A172 (cell line): ENCODE measurements around the gene GSDME. TPM values are rescaled to one million over a fixed set of nuclear protein-coding genes. Genes with fewer than 3 reads are reported as not detected.
"Not testable (repeated sequence)": the region's sequence is repeated elsewhere in the genome, so short reads cannot be mapped to it uniquely, and the experiment has no call there.

Experiments used
- DNase-seq: peaks from one replicate; pipeline ENCODE4 v3.0.0-alpha.2; 2015; ENCODE audit warnings: low spot score
- total RNA-seq: library from RNA; depleted of rRNA; stranded (reverse); fragments of >200 nt; shearing (Covaris generic); gene quantifications from 2 replicates; pipeline ENCODE4 v1.2.3, GENCODE V29; 2014

The GSDME gene
- total RNA-seq, 1 experiment from 2014 or later: 43.0 TPM

- DNase-seq: peak; percentile 96
These were observed 15.4 kb downstream of the GSDME start for GRCh38 chr7:24741679-24742505.

GRCh38 chr7:24740871-24741270, 16.4 kb downstream of the GSDME start:
- no peak for DNase-seq

GRCh38 chr7:24739306-24739705, 18.0 kb downstream of the GSDME start:
- DNase-seq: no peak

GRCh38 chr7:24738577-24738976, 18.7 kb downstream of the GSDME start:
- no peak for DNase-seq

- DNase-seq: no peak
These were observed 20.0 kb downstream of the GSDME start for GRCh38 chr7:24737281-24737680.

DNA sequence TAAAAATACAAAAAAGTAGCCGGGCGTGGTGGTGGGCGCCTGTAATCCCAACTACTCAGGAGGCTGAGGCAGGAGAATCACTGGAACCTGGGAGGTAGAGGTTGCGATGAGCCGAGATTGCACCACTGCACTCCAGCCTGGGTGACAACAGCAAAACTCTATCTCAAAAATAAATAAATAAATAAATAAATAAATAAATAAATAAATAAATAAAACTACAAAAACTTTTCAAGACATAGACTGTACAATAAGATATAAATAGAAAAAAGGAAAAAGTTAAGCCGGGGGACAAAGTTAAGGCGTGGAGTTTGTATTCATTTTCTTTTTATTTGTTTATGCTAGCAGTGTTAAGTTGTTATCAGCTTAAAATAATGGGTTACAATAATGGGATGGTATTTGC, 21.7 kb downstream of the GSDME start:
- not testable (repeated sequence) for DNase-seq

DNA sequence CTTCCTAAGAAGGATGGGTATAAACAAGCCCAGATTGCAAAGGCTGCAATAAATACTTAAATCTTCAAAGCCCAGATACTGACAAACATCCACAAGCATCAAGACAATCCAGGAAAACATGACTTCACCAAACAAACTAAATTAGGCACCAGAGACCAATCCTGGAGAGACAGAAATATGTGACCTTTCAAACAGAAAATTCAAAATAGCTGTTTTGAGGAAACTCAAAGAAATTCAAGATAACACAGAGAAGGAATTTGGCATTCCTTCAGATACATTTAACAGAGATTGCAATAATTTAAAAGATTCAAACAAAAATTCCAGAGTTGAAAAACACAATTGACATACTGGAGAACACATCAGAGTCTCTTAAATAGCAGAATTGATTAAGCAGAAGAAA, 23.0 kb downstream of the GSDME start:
- no peak for DNase-seq

DNA sequence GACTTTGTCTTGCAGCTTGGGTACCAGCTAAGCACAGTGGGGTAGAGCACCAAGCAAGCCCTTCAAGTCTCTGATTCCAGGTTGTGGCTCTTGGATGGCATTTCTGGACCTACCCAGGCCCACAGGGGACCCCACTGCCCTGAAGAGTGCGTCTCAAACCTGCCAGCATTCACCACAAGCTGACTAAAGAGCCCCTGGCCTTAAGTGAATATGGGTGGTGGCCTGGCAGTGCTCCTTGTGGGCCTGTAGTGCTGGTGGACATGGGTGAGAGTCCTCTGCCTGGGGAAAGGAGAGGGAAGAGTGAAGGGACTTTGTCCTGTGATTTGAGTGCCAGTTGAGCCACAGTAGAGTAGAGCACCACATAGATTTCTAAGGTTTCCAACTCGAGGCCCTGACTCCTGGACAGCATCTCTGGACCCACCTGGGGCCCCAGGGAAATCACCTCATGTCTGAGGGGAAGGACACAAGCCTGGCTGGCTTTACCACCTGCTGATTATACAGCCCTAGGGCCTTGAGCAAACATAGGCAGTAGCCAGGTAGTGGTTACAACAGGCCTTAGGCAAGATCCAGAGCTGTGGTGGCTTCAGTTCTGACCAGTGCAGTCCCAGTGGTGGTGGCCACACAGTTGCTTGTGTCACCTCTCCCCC, 23.7 kb downstream of the GSDME start:
- no peak for DNase-seq

DNA sequence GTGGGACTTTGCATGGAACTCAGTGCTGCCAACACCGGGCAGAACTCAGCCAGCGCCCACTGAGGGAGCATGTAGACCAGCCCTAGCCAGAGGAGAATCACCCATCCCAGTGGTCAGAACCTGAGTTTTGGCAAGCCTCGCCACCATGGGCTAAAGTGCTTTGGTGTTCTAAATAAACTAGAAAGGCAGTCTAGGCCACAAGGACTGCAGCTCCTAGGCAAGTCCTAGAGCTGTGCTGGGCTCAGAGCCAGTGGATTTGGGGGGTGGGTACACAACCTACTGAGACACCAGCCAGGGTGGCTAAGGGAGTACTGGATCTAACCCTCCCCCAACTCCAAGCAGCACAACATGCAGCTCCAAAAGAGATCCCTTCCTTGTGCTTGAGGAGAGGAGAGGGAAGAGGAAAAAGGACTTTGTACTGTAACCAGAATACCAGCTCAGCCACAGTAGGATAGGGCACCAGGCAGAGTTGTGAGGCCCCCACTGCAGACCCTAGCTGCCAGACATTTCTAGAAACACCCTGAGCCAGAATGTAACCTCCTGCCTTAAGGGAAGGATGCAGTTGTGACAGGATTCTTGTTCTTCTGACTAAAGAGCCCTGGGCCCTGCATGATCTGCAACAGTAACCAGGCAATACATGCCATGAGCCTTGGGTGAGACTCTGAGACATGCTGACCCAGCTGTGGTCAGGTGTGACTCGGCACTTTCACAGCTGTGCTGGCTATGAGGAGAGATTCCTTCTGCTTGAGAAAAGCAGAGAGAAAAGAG, 24.4 kb downstream of the GSDME start:
- DNase-seq: peak; percentile 59

DNA sequence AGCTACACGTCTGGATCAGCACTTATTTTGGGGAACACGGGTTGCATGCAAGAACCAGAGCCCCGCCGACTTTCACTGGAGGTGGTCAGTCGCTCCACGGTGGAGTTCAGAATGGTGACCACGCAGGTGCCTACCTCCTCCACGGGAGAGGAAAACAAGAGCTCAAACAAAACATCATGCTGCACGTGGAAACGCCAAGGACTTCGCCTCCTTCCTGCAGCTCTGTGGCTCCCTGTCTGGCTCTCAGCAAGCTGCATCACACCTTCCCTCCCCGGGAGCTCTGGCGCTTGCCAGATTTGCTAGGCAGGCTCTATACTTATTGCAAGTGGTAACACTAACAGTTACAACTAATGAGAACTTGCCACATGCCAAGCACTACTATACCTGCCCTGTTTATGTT, 26.0 kb downstream of the GSDME start:
- DNase-seq: no peak

DNA sequence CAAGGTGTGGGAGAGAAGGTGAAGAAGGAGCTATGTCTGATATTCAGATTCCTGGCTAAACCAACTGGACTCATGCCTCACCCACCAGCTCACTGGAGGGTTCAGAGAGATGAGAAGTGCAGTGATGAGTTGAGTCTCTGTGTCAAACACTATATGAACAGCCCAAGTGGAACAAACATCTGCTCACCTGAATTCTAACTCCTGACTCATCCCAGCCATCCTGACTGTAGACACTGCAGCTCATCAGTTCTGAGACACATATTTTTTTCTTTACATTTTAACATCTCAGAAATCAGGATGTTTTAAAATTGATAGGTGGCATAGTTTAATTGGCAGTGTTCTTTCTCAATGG, 27.3 kb downstream of the GSDME start:
- DNase-seq: no peak

DNA sequence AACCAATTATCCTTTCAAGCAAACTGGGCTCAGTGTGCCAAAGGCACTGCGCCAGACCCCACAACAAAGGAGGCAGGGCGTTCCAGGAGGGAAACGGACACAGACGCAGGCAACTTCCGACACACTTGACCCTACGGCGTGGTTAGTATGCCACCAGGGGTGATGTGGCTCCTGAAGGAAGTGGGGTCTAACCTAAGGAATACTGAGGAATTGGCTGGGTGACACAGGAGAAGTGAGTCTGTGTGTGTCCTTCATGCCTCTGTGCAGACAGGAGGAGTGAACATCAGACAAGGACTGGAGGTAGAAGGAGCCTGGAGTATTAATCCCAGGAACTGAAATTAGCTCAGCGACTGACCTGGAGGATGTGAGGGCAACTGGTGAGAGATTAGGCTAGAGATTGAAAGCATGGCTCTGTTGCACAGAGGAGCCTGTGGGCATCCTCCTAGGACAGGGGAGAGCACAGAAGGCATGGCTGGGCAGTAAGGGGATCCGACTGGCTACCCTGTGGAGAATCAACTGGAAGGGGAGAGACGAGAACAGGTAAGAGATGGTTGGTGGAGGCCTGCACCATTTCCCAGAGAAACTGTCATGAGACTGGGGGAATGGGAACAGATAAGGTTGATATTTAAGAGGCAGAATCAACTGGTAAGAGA, 27.8 kb downstream of the GSDME start:
- no peak for DNase-seq

DNA sequence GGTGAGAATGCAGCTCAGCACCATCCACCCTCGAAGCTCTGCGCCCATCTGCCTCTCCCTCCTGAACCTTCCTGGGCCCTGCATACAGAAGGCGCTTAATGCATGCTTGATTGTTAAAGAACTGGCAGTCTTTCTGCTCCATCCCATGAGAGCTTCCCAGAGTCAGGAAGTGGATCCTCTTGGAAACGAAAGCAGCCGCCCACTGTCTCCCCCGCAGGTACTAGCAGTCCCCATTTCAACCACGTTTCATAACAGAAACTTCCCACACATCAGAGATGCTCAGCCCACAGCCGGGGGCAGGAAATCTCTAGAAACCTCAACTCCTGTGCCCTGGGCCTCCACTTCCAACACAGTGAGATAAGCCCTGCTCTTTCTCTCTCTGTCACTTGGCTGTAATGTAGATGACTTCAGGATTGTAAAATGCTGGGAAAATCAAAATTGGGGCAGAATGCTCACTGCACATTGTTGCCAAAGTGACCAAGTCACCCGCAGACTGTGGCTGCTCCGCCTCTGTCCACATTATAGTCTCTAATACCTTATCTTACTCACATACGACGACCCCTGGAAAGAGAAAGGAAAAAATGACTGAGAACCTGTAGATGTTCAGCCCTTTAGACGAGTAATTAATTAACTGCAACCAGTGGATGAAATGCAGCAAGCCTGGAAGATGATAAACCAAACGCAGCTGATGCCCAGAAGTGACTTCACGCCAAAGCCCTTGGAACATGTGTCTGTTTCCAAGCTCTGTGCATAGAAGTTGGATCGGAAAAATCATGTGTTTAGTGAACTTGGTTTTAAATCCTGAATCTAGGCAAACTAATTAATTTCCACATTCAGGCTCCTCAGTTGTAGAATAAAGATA, 28.5 kb downstream of the GSDME start:
- no peak for DNase-seq

- DNase-seq: no peak
These were observed 29.2 kb downstream of the GSDME start for GRCh38 chr7:24728121-24728500.

DNA sequence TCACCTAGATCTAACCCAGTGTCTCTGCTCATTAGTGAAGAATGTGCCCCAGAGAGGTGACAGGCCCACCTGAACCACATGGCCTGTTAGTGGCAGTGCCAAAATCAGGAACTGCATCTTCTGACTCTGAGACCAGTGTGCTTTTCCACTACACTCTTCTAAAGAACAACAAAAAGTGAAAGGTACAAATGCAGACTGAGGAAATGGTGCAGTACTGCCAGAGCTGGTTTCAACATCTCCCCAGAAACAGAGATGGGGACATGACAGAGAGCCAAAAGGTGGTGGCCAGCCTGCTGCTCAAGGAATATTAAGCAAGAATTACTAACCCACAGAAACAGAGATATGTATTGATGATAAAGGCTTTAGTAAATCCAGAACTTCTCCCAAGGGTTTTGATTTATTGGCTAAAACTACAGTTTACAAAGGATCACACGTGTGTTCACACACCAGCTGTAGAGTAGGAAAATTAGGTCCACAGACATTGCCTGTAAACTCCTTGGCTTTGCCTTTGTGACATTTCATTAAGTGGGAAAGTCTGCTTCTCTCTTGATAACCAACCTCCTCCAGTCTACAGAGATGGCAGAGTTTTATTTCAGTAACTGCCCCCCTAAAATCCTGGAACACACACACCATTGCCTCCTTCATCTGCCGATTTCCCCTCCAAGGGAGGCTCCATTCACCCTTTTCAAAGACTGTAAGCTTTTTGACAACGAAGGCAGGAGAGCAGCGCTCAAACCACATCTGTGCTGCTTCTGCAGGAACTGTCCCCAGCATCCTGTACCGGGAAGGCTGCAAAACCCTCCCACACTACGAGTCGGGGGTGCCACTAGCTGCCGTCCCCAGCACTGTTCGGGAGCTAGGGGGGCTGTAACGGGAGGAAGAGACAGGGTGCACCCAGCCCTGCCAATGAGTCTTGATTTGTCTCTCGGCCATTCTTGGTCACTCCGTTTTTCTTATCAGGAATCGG, 29.8 kb downstream of the GSDME start:
- no peak for DNase-seq

GRCh38 chr7:24725554-24726241, 31.6 kb downstream of the GSDME start:
- DNase-seq: no peak

- DNase-seq: no peak
These were observed 32.6 kb downstream of the GSDME start for GRCh38 chr7:24724451-24725190.

- no peak for DNase-seq
These were observed 34.1 kb downstream of the GSDME start for GRCh38 chr7:24723178-24723530.
